ENCODE measurements around the gene OR7A5. TPM values are rescaled to one million over a fixed set of nuclear protein-coding genes. Genes with fewer than 3 reads are reported as not detected.
"Not testable (repeated sequence)": the region's sequence is repeated elsewhere in the genome, so short reads cannot be mapped to it uniquely, and the experiment has no call there.

OR7A5 gene
- total RNA-seq, 1 experiment from 2014 or later: not detected

GRCh38 chr19:14780622-14781225, 54.3 kb downstream of the OR7A5 start:
- not testable (repeated sequence) for H3K27ac ChIP-seq; H3K9me3 ChIP-seq (replicated peaks); H3K27me3 ChIP-seq (replicated peaks); H3K4me3 ChIP-seq; H3K36me3 ChIP-seq; H3K4me1 ChIP-seq (replicated peaks)
- DNase-seq (ENCODE audit: low read depth in 1 of 2, low spot score in 2 of 2): peak in 1 of 2 experiments; percentile 13

GRCh38 chr19:14779151-14779550, 55.8 kb downstream of the OR7A5 start:
- H3K36me3 ChIP-seq: no peaks in the 10 kb centered on the region
- DNase-seq (ENCODE audit: low read depth in 1 of 2, low spot score in 2 of 2): no peak
- no peaks in the 10 kb centered on the region for H3K9me3 ChIP-seq (replicated peaks)
- no peak overlapping the region for H3K4me3 ChIP-seq
- H3K4me1 ChIP-seq (replicated peaks): no peaks in the 10 kb centered on the region
- H3K27ac ChIP-seq: no peak overlapping the region
- H3K27me3 ChIP-seq (replicated peaks): no peaks in the 10 kb centered on the region; the same call in 1 of the 2 replicates

- H3K9me3 ChIP-seq (replicated peaks); H3K27me3 ChIP-seq (replicated peaks); H3K27ac ChIP-seq; H3K4me3 ChIP-seq; H3K36me3 ChIP-seq; H3K4me1 ChIP-seq (replicated peaks): not testable (repeated sequence)
- DNase-seq (ENCODE audit: low read depth in 1 of 2, low spot score in 2 of 2): peak in 1 of 2 experiments; percentile 8
Measured at GRCh38 chr19:14778110-14778845, 56.7 kb downstream of the OR7A5 start, which contains the start of gene ADGRE2. Gene ADGRE2, minus strand, starts transcription at chr19:14778560. Its CDS starts 1,804 bp downstream, at chr19:14776756.

- not testable (repeated sequence) for H3K9me3 ChIP-seq (replicated peaks); H3K27me3 ChIP-seq (replicated peaks); H3K27ac ChIP-seq; H3K4me1 ChIP-seq (replicated peaks); H3K4me3 ChIP-seq; DNase-seq (ENCODE audit: low read depth in 1 of 2, low spot score in 2 of 2); H3K36me3 ChIP-seq
Measured at GRCh38 chr19:14777645-14778044, 57.3 kb downstream of the OR7A5 start.

Other genes starting within 250 kb of the OR7A5 start
- not detected in 2 replicates for gene ADGRE3, start 160.3 kb downstream of the OR7A5 start, total RNA-seq (2014; rRNA removed; shearing (Covaris generic))
- 11.3 and 17.3 TPM in 2 replicates for gene ZNF333, start 145.1 kb downstream of the OR7A5 start, total RNA-seq (2014; rRNA removed; shearing (Covaris generic))
- not detected in 2 replicates for gene ADGRE2, start 56.6 kb downstream of the OR7A5 start, total RNA-seq (2014; rRNA removed; shearing (Covaris generic))
- not detected in 2 replicates for gene OR7C1, start within 50 bp of the OR7A5 start, total RNA-seq (2014; rRNA removed; shearing (Covaris generic))
- not detected in 2 replicates for gene OR7A10, start 13.7 kb upstream of the OR7A5 start, total RNA-seq (2014; rRNA removed; shearing (Covaris generic))
- not detected in 2 replicates for gene OR7A17, start 50.9 kb upstream of the OR7A5 start, total RNA-seq (2014; rRNA removed; shearing (Covaris generic))
- gene OR7C2, start 106.3 kb upstream of the OR7A5 start, total RNA-seq (2014; rRNA removed; shearing (Covaris generic)): not detected in 2 replicates
- gene SLC1A6, start 144.7 kb upstream of the OR7A5 start, total RNA-seq (2014; rRNA removed; shearing (Covaris generic)): not detected in 2 replicates
- gene CASP14, start 214.3 kb upstream of the OR7A5 start, total RNA-seq (2014; rRNA removed; shearing (Covaris generic)): not detected in 2 replicates
- not detected in 2 replicates for gene OR1I1, start 247.0 kb upstream of the OR7A5 start, total RNA-seq (2014; rRNA removed; shearing (Covaris generic))

Data from SJSA1 (cell line).